HG03460 (cell line): ENCODE results near the gene PIK3C2G.

Experiments used
- ATAC-seq: cut with Tn5 transposase; IDR thresholded peaks from one replicate; pipeline ENCODE4 v1.9.1; 2021; ENCODE audit not compliant: unreplicated experiment

The PIK3C2G gene

GRCh38 chr12:18343708-18344107 lies 82.4 kb downstream of the PIK3C2G start:
- ATAC-seq: no peak

GRCh38 chr12:18345021-18345735 lies 83.9 kb downstream of the PIK3C2G start:
- ATAC-seq: no peak

- ATAC-seq: no peak
Observed at GRCh38 chr12:18352312-18352711, 91.0 kb downstream of the PIK3C2G start.

GRCh38 chr12:18355429-18355828 lies 94.1 kb downstream of the PIK3C2G start:
- ATAC-seq: no peak

- no peak for ATAC-seq
Observed at GRCh38 chr12:18358077-18358476, 96.8 kb downstream of the PIK3C2G start.

- no peak for ATAC-seq
Observed at GRCh38 chr12:18358930-18359329, 97.6 kb downstream of the PIK3C2G start.

GRCh38 chr12:18361433-18361832 lies 100.1 kb downstream of the PIK3C2G start:
- ATAC-seq: no peak

- no peak for ATAC-seq
Observed at GRCh38 chr12:18363321-18363720, 102.0 kb downstream of the PIK3C2G start.

- no peak for ATAC-seq
Observed at GRCh38 chr12:18368594-18368993, 107.3 kb downstream of the PIK3C2G start.

- no peak for ATAC-seq
Observed at GRCh38 chr12:18373181-18373580, 111.9 kb downstream of the PIK3C2G start.

- ATAC-seq: no peak
Observed at GRCh38 chr12:18375131-18375530, 113.8 kb downstream of the PIK3C2G start.

- no peak for ATAC-seq
Observed at GRCh38 chr12:18375583-18375982, 114.3 kb downstream of the PIK3C2G start.

GRCh38 chr12:18382236-18382885 lies 121.0 kb downstream of the PIK3C2G start:
- ATAC-seq: no peak

GRCh38 chr12:18383203-18383602 lies 121.9 kb downstream of the PIK3C2G start:
- ATAC-seq: no peak

GRCh38 chr12:18387706-18388105 lies 126.4 kb downstream of the PIK3C2G start:
- ATAC-seq: no peak

- ATAC-seq: no peak
Observed at GRCh38 chr12:18389820-18390219, 128.5 kb downstream of the PIK3C2G start.

- ATAC-seq: no peak
Observed at GRCh38 chr12:18391151-18391550, 129.8 kb downstream of the PIK3C2G start.

- ATAC-seq: no peak
Observed at GRCh38 chr12:18394742-18395141, 133.4 kb downstream of the PIK3C2G start.

- ATAC-seq: no peak
Observed at GRCh38 chr12:18400186-18400585, 138.9 kb downstream of the PIK3C2G start.

- no peak for ATAC-seq
Observed at GRCh38 chr12:18402872-18403611, 141.7 kb downstream of the PIK3C2G start.

GRCh38 chr12:18411453-18411852 lies 150.1 kb downstream of the PIK3C2G start:
- no peak for ATAC-seq

GRCh38 chr12:18414671-18415070 lies 153.4 kb downstream of the PIK3C2G start:
- no peak for ATAC-seq
